K562 (cell line): ENCODE results near the gene RPS8. TPM values are rescaled to one million over a fixed set of nuclear protein-coding genes. Genes with fewer than 3 reads are reported as not detected.
A peak's percentile ranks its signal among the peaks of the same experiment; 100 is the strongest.

Source experiments
- KLF6 ChIP-seq: fragments of 250-450 bp; sonication (Bioruptor Pico); IDR thresholded peaks from 2 replicates; pipeline ENCODE4 v1.4.0; 2020; ENCODE audit warnings: mild to moderate bottlenecking, moderate library complexity, borderline replicate concordance
- NONO ChIP-seq, 2 experiments: fragments of 200-400 bp in 1 of 2; fragments of 450-650 bp in 1 of 2; formaldehyde crosslinking in 1 of 2; IDR thresholded peaks; 2 replicates each; pipeline ENCODE4 v1.6.1; 2017; ENCODE audit warnings: low read depth in 2 of 2, mild to moderate bottlenecking in 2 of 2, moderate library complexity in 2 of 2, low read length in 1 of 2
- PHF21A ChIP-seq: fragments of 450-650 bp; IDR thresholded peaks from 2 replicates; pipeline ENCODE4 v1.6.1; 2017; ENCODE audit warnings: low read depth, borderline replicate concordance
- RBM22 ChIP-seq: fragments of 200-400 bp; formaldehyde crosslinking; IDR thresholded peaks from 2 replicates; pipeline ENCODE4 v1.6.1; 2018; ENCODE audit warnings: low read length, low read depth; ENCODE audit not compliant: poor library complexity, severe bottlenecking
- polyA plus RNA-seq, 8 experiments: library from polyadenylated mRNA; depleted of rRNA in 4 of 8; stranded (reverse) in 5 of 8; unstranded in 3 of 8; fragments of >200 nt; fragmentation: Nextera tagmentation in 2 of 8; fragmentation: Illumina TruSeq in 1 of 8; extraction: Ambion mirVana in 2 of 8; extraction: Trizol in 1 of 8; gene quantifications; 2 replicates each; pipeline versions ENCODE4 v1.2.1 to v1.2.3, GENCODE V29; 2011 to 2014; ENCODE audit warnings: inconsistent platforms in 1 of 8, missing spikeins in 1 of 8
- total RNA-seq, 7 experiments: library from RNA; depleted of rRNA in 6 of 7; stranded (reverse); fragments of >200 nt in 6 of 7; fragmentation: Illumina TruSeq in 2 of 7; extraction: Trizol in 2 of 7; gene quantifications; 2 replicates each; pipeline versions ENCODE4 v1.2.1 to v1.2.3, GENCODE V29; 2011 to 2021; ENCODE audit warnings: low replicate concordance in 1 of 7
- TF ChIP-seq, protein P1 (sequence below): sonication (generic); formaldehyde crosslinking; IDR thresholded peaks from 2 replicates; pipeline ENCODE4 v1.8.1; 2022; ENCODE audit warnings: missing genetic modification reagents
- TF ChIP-seq, protein P2 (sequence below): fragments of 450-650 bp; conservative IDR thresholded peaks from 2 replicates; pipeline ENCODE4 v1.6.1; 2016; ENCODE audit warnings: missing genetic modification characterization, low read depth, mild to moderate bottlenecking, control low read depth, missing compliant biosample characterization
- TF ChIP-seq, protein P3 (sequence below): sonication (generic); formaldehyde crosslinking; IDR thresholded peaks from 2 replicates; pipeline ENCODE4 v1.8.1; 2023; ENCODE audit warnings: mild to moderate bottlenecking, missing genetic modification reagents
- TF ChIP-seq, protein P4 (sequence below), 3 experiments: fragments of 200-800 bp in 1 of 3; fragments of 250-450 bp in 1 of 3; fragments of 450-650 bp in 1 of 3; sonication (Bioruptor Pico) in 1 of 3; sonication (Bioruptor generic) in 1 of 3; formaldehyde crosslinking in 1 of 3; IDR thresholded peaks; 2 replicates each; pipeline versions ENCODE4 v1.6.1 to v1.8.0; 2016 to 2022; ENCODE audit warnings: mild to moderate bottlenecking in 2 of 3, missing genetic modification characterization in 2 of 3, missing compliant biosample characterization in 1 of 3, moderate library complexity in 1 of 3

The RPS8 gene
- total and polyA plus RNA-seq, 9 of the 15 experiments (the other 6 are each of a cell fraction or from before 2014, with no cell fraction given): 2,431 to 4,168 (median 3,109) TPM

DNA sequence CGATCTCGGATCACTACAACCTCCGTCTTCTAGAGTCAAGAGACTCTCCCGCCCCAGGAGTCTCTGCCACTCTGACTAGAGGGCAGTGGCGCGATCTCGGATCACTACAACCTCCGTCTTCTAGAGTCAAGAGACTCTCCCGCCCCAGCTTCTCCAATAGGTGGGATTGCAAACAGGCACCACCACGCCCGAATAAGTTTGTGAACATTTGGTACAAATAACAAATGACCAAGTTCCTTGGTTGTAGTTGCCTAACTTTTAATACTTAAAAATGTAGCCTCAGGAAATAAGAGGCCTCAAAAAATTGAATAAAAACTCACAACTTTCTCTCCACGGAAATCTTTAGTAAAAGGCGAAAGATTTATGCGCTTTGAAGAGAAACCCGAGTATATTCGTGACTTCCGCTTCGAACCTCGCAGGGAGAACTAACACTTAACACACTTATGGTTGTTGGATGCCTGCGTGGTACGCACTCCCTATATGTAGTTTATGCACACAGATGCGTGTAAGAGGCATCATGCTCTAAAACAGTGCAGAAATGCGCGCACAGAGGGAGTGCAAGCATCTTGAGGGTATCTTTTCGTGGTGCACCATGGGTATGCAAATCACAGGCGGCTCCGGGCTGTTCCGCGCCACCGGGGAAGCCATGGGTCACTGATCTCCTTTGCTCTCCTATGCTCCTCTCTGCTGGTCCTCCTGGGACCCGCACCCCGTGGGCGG lies 44.4 kb downstream of the RPS8 start (continued):
- TF ChIP-seq, protein P1, sequence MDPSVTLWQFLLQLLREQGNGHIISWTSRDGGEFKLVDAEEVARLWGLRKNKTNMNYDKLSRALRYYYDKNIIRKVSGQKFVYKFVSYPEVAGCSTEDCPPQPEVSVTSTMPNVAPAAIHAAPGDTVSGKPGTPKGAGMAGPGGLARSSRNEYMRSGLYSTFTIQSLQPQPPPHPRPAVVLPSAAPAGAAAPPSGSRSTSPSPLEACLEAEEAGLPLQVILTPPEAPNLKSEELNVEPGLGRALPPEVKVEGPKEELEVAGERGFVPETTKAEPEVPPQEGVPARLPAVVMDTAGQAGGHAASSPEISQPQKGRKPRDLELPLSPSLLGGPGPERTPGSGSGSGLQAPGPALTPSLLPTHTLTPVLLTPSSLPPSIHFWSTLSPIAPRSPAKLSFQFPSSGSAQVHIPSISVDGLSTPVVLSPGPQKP: no peak
- TF ChIP-seq PHF21A: peak; percentile 66
- TF ChIP-seq, protein P2, sequence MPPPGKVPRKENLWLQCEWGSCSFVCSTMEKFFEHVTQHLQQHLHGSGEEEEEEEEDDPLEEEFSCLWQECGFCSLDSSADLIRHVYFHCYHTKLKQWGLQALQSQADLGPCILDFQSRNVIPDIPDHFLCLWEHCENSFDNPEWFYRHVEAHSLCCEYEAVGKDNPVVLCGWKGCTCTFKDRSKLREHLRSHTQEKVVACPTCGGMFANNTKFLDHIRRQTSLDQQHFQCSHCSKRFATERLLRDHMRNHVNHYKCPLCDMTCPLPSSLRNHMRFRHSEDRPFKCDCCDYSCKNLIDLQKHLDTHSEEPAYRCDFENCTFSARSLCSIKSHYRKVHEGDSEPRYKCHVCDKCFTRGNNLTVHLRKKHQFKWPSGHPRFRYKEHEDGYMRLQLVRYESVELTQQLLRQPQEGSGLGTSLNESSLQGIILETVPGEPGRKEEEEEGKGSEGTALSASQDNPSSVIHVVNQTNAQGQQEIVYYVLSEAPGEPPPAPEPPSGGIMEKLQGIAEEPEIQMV (tag): 0 out of 2 replicates have a peak, but pooled peaks have one; percentile 30
- TF ChIP-seq, protein P3, sequence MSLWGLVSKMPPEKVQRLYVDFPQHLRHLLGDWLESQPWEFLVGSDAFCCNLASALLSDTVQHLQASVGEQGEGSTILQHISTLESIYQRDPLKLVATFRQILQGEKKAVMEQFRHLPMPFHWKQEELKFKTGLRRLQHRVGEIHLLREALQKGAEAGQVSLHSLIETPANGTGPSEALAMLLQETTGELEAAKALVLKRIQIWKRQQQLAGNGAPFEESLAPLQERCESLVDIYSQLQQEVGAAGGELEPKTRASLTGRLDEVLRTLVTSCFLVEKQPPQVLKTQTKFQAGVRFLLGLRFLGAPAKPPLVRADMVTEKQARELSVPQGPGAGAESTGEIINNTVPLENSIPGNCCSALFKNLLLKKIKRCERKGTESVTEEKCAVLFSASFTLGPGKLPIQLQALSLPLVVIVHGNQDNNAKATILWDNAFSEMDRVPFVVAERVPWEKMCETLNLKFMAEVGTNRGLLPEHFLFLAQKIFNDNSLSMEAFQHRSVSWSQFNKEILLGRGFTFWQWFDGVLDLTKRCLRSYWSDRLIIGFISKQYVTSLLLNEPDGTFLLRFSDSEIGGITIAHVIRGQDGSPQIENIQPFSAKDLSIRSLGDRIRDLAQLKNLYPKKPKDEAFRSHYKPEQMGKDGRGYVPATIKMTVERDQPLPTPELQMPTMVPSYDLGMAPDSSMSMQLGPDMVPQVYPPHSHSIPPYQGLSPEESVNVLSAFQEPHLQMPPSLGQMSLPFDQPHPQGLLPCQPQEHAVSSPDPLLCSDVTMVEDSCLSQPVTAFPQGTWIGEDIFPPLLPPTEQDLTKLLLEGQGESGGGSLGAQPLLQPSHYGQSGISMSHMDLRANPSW (CRISPR knock-in tag): no peak; the same call in 1 of the 2 replicates
- TF ChIP-seq, protein P4, sequence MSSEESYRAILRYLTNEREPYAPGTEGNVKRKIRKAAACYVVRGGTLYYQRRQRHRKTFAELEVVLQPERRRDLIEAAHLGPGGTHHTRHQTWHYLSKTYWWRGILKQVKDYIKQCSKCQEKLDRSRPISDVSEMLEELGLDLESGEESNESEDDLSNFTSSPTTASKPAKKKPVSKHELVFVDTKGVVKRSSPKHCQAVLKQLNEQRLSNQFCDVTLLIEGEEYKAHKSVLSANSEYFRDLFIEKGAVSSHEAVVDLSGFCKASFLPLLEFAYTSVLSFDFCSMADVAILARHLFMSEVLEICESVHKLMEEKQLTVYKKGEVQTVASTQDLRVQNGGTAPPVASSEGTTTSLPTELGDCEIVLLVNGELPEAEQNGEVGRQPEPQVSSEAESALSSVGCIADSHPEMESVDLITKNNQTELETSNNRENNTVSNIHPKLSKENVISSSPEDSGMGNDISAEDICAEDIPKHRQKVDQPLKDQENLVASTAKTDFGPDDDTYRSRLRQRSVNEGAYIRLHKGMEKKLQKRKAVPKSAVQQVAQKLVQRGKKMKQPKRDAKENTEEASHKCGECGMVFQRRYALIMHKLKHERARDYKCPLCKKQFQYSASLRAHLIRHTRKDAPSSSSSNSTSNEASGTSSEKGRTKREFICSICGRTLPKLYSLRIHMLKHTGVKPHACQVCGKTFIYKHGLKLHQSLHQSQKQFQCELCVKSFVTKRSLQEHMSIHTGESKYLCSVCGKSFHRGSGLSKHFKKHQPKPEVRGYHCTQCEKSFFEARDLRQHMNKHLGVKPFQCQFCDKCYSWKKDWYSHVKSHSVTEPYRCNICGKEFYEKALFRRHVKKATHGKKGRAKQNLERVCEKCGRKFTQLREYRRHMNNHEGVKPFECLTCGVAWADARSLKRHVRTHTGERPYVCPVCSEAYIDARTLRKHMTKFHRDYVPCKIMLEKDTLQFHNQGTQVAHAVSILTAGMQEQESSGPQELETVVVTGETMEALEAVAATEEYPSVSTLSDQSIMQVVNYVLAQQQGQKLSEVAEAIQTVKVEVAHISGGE (CRISPR knock-in tag; IDR thresholded peaks at IDR 0.05): peak in 1 of 3 experiments; percentile 83; a peak in 2 of 6 replicates
- peak; percentile 64; the same call in 1 of the 2 replicates for TF ChIP-seq KLF6 (CRISPR knock-in tag)
- no peak for TF ChIP-seq RBM22
- TF ChIP-seq NONO (IDR thresholded peaks at IDR 0.05; ENCODE audit: low read depth in 2 of 2, low read length in 1 of 2): peak; percentile 66 to 88; a peak in 3 of 4 replicates
